T-cell (primary cell): ENCODE results near the gene CUTA. TPM values are rescaled to one million over a fixed set of nuclear protein-coding genes. Genes with fewer than 3 reads are reported as not detected.

Experiments
- ATAC-seq, 4 experiments: fragments of 200-7000 bp in 3 of 4; fragments of 150-1000 bp in 1 of 4; cut with Tn5 transposase; replicated peaks in 1 of 4; 1 replicate in 3 of 4; 2 replicates in 1 of 4; pipeline ENCODE4 v1.10.0; 2021; ENCODE audit warnings: moderate library complexity in 3 of 4, mild to moderate bottlenecking in 2 of 4, moderate number of reproducible peaks in 1 of 4
- CTCF ChIA-PET, 2 donors: fragments of 300-600 bp; sonication (Branson Sonifier 250); formaldehyde crosslinking; loops; one replicate each; lab custom pipeline; 2022; ENCODE audit warnings: antibody characterized with exemption in 2 of 2; lab: Charles Lee
- POLR2A ChIA-PET, 2 donors: fragments of 300-600 bp; sonication (Branson Sonifier 250); formaldehyde crosslinking; loops; one replicate each; lab custom pipeline; 2022; ENCODE audit warnings: antibody characterized with exemption in 2 of 2; lab: Charles Lee
- DNase-seq, 35 experiments: peaks; one replicate each; pipeline versions ENCODE4 v3.0.0 to v3.0.0-alpha.2; 2013 to 2023
- H3K27ac ChIP-seq: one replicate; pipeline ENCODE4 v1.5.1; 2013; ENCODE audit warnings: low read length
- H3K27me3 ChIP-seq, 2 experiments: replicated peaks in 1 of 2; 1 replicate in 1 of 2; 2 replicates in 1 of 2; pipeline versions ENCODE4 v1.6.1 to v1.7.0; 2013; ENCODE audit warnings: low read length in 1 of 2, mixed read lengths in 1 of 2; ENCODE audit not compliant: control insufficient read depth in 2 of 2, insufficient read depth in 2 of 2; ENCODE audit errors: extremely low read depth in 1 of 2
- H3K36me3 ChIP-seq, 2 donors: 1 replicate in 1 of 2; 2 replicates in 1 of 2; pipeline versions ENCODE4 v1.6.1 to v1.7.0; 2013; ENCODE audit warnings: low read length in 1 of 2; ENCODE audit not compliant: control insufficient read depth in 2 of 2, insufficient read depth in 1 of 2; ENCODE audit errors: extremely low read depth in 1 of 2
- H3K4me1 ChIP-seq, 2 experiments: 1 replicate in 1 of 2; 2 replicates in 1 of 2; pipeline versions ENCODE4 v1.6.1 to v1.7.0; 2013; ENCODE audit warnings: low read length in 2 of 2, mixed read lengths in 1 of 2; ENCODE audit not compliant: insufficient read depth in 2 of 2, control insufficient read depth in 1 of 2; ENCODE audit errors: extremely low read depth in 1 of 2
- H3K4me3 ChIP-seq, 2 donors: 1 replicate in 1 of 2; 2 replicates in 1 of 2; pipeline versions ENCODE4 v1.5.1 to v1.7.0; 2013; ENCODE audit warnings: mild to moderate bottlenecking in 2 of 2, low read length in 1 of 2, moderate library complexity in 1 of 2; ENCODE audit not compliant: control insufficient read depth in 1 of 2; ENCODE audit errors: extremely low read depth in 1 of 2
- H3K9me3 ChIP-seq: 2 replicates; pipeline ENCODE4 v1.7.0; 2013
- H3K27ac Mint-ChIP-seq, 2 donors: one replicate each; pipeline ENCODE4 v1.8.0; 2020 to 2021; ENCODE audit warnings: mild to moderate bottlenecking in 2 of 2, mixed read lengths in 2 of 2
- H3K27me3 Mint-ChIP-seq, 2 donors: one replicate each; pipeline ENCODE4 v1.8.0; 2021 to 2022; ENCODE audit warnings: mixed read lengths in 2 of 2
- H3K36me3 Mint-ChIP-seq: one replicate; pipeline ENCODE4 v1.8.0; 2021; ENCODE audit warnings: mixed read lengths
- H3K4me1 Mint-ChIP-seq, 3 donors: one replicate each; pipeline ENCODE4 v1.8.0; 2020 to 2022; ENCODE audit warnings: mixed read lengths in 3 of 3, mild to moderate bottlenecking in 1 of 3
- H3K4me3 Mint-ChIP-seq, 3 donors: one replicate each; pipeline ENCODE4 v1.8.0; 2020 to 2022; ENCODE audit warnings: mild to moderate bottlenecking in 3 of 3, mixed read lengths in 3 of 3, moderate library complexity in 3 of 3
- H3K9me3 Mint-ChIP-seq, 3 donors: one replicate each; pipeline ENCODE4 v1.8.0; 2020 to 2022; ENCODE audit warnings: mixed read lengths in 3 of 3
- WGBS: methylation state at CpG from one replicate; pipeline ENCODE4 v1.1.5; 2013; ENCODE audit warnings: missing lambda C conversion rate; ENCODE audit not compliant: insufficient coverage; 5-methylcytosine and 5-hydroxymethylcytosine counted together
- total RNA-seq, 35 experiments: library from RNA in 6 of 35; stranded (reverse) in 6 of 35; fragments of 120-200 nt in 1 of 35; gene quantifications; one replicate each; pipeline versions ENCODE4 v1.2.1 to v1.2.4 and lab custom pipeline; 2013 to 2026

CUTA gene
- total RNA-seq, 5 donors from 2014 or later (not counting 1 experiment from before 2014, with no cell fraction given), result 169 to 184 (median 176) TPM

- 0% methylated on average over 21 of the region's 31 CpGs for WGBS
- peaks cover 15 to 23% of the 10 kb centered on the region in 2 experiments for H3K4me1 ChIP-seq
- POLR2A ChIA-PET, result no interaction called here
- CTCF ChIA-PET, result interaction anchor here in 1 of 2 donors (0.6 kb wide), 1 partner anchor 144 kb away, joined by 3 read pairs; no protein-coding TSS in a partner anchor
- no peaks in the 10 kb centered on the region for H3K27me3 Mint-ChIP-seq
- H3K36me3 ChIP-seq, result no peaks in the 10 kb centered on the region
- no peak for ATAC-seq
- H3K9me3 ChIP-seq, result no peaks in the 10 kb centered on the region
- H3K27me3 ChIP-seq, result no peaks in the 10 kb centered on the region
- peak overlapping the region; percentile 85 for H3K27ac ChIP-seq
- H3K4me3 ChIP-seq, result peak overlapping the region; percentile 78 to 80
- peak in 3 of 35 experiments; percentile 7 to 46 (median 18) for DNase-seq
- H3K4me3 Mint-ChIP-seq, result peak overlapping the region; percentile 74 to 85 (median 78)
- H3K4me1 Mint-ChIP-seq, result peaks cover 21 to 36% (median 24%) of the 10 kb centered on the region in 3 donors
- no peaks in the 10 kb centered on the region for H3K9me3 Mint-ChIP-seq
- H3K27ac Mint-ChIP-seq, result peak overlapping the region; percentile 97 to 99
- no peaks in the 10 kb centered on the region for H3K36me3 Mint-ChIP-seq
These were observed 25.8 kb downstream of the CUTA start for GRCh38 chr6:33391922-33392594.

DNA sequence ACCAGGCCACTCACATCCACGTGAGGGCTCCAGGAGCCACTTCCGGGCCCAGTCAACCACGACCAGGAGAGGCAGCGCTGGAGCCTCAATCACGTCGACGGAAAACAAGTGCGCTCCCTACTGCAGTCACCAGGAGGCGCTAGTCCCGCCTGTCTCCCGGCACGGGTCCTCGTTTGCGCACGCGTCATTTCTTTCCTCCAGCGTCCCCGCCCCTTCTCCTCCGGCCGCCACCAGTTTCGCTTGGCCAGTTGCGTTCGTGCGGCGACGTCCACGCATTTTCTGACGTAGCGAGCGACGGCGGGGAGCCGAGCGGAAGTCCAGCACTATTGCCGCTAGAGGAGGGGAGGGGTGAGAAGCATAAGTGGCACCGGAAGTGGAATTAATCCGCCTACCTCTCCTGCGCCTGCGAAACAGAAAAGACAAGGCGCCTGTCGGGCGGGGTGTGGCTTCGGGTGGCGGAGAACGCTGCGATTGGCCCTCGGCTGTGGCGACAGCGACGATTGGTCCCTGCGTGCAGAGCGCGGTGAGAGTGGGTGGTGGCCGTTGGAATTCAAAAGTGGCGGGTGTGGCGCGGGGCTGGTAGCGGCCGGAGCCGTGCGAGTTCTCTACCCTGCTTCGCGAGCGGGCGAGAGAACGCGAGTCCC lies 26.5 kb downstream of the CUTA start, which contains the start of gene KIFC1:
Gene KIFC1, plus strand, starts transcription at position 546 of the 644 bp plus-strand sequence. CDS start 163 bp downstream, outside the sequence.
- WGBS, result under 1% methylated on average over 59 of the region's 67 CpGs
- Mint-ChIP-seq H3K36me3 (no peaks in the 10 kb centered on the region), H3K4me1 (peaks cover 21 to 36% (median 24%) of the 10 kb centered on the region in 3 donors), H3K9me3 (no peaks in the 10 kb centered on the region), H3K4me3 (peak within 1 kb of the TSS; percentile 74 to 85 (median 78)), H3K27me3 (no peaks in the 10 kb centered on the region), H3K27ac (peak within 1 kb of the TSS; percentile 97 to 99)
- H3K36me3 ChIP-seq, result no peaks in the 10 kb centered on the region
- no peaks in the 10 kb centered on the region for H3K27me3 ChIP-seq
- peak within 1 kb of the TSS; percentile 78 to 80 for H3K4me3 ChIP-seq
- H3K9me3 ChIP-seq, result no peaks in the 10 kb centered on the region
- ChIA-PET POLR2A (interaction anchor here in 1 of 2 donors (0.6 kb wide), 1 partner anchor 35 kb away, joined by 3 read pairs; no protein-coding TSS in a partner anchor), CTCF (interaction anchor here (0.6 to 1.6 kb wide), 11 partner anchors 18 to 179 kb away, joined by 3 to 11 read pairs (median 3); partner anchors contain the start of genes CUTA (in 1 of the 2), PHF1 (in 1 of the 2), SYNGAP1 (in 1 of the 2) and ZBTB22 (in 1 of the 2))
- peak within 1 kb of the TSS; percentile 85 for H3K27ac ChIP-seq
- DNase-seq, result peak; percentile 97 to 100 (median 99)
- peak; percentile 90 to 93 (median 92) for ATAC-seq
- H3K4me1 ChIP-seq, result peaks cover 15 to 23% of the 10 kb centered on the region in 2 experiments

DNA sequence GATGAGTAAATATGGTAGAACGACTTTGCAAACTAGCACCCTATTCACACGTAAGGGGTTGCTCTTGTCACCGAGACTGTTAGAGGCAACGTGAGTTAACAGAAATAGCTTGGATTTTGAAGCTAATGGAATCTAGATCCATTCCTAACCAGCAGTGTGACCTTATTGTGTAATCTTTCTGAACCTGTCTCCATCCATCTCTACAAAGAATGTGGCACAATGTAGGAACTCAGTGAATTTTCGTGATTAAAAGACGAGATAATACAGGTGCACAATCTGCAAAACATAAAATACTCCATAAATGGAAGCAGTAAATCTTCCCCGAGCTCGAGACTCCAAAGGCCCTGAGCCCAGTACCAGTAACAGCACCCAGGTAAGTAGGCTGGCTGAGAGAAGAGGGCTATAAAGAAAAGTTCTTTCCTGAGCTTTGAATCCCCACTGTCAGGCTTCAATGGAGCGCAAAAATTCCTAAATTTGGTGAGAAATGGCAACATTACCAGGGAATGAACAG lies 27.1 kb downstream of the CUTA start:
- Histone ChIP-seq H3K36me3 (no peaks in the 10 kb centered on the region), H3K27ac (peak overlapping the region; percentile 85), H3K4me3 (peak overlapping the region in 1 of 2 donors; percentile 78), H3K27me3 (no peaks in the 10 kb centered on the region), H3K4me1 (peaks cover 15 to 23% of the 10 kb centered on the region in 2 experiments), H3K9me3 (no peaks in the 10 kb centered on the region)
- peaks cover 19 to 35% (median 24%) of the 10 kb centered on the region in 3 donors for H3K4me1 Mint-ChIP-seq
- peak in 2 of 4 experiments; percentile 0 to 10 for ATAC-seq
- POLR2A ChIA-PET, result interaction anchor here (0.5 to 0.8 kb wide), 3 partner anchors 20 to 191 kb away, joined by 3 to 4 read pairs (median 3); partner anchors contain the start of gene PHF1 (in 1 of the 2)
- no peaks in the 10 kb centered on the region for H3K27me3 Mint-ChIP-seq
- H3K9me3 Mint-ChIP-seq, result no peaks in the 10 kb centered on the region
- peak overlapping the region; percentile 74 to 85 (median 78) for H3K4me3 Mint-ChIP-seq
- 100% methylated on average over 1 of the region's 9 CpGs for WGBS
- H3K36me3 Mint-ChIP-seq, result no peaks in the 10 kb centered on the region
- H3K27ac Mint-ChIP-seq, result peak overlapping the region; percentile 97 to 99
- CTCF ChIA-PET, result interaction anchor here (0.6 to 1.6 kb wide), 13 partner anchors 17 to 1958 kb away, joined by 3 to 11 read pairs (median 3); partner anchors contain the start of genes CUTA (in 1 of the 2), PHF1 (in 1 of the 2), SYNGAP1 (in 1 of the 2) and ZBTB22 (in 1 of the 2)
- DNase-seq, result no peak

- WGBS, result no CpG with 5 or more reads among the region's 2 CpGs
- DNase-seq, result no peak
- ChIA-PET POLR2A (interaction anchor here (0.6 to 0.8 kb wide), 2 partner anchors 20 to 129 kb away, joined by 3 to 4 read pairs; partner anchors contain the start of gene PHF1 (in 1 of the 2)), CTCF (interaction anchor here (0.6 to 1.6 kb wide), 4 partner anchors 20 to 1958 kb away, joined by 3 to 11 read pairs (median 4); partner anchors contain the start of gene PHF1 (in 1 of the 2))
- H3K36me3 Mint-ChIP-seq, result no peaks in the 10 kb centered on the region
- peaks cover 19 to 32% (median 24%) of the 10 kb centered on the region in 3 donors for H3K4me1 Mint-ChIP-seq
- Histone ChIP-seq H3K27me3 (no peaks in the 10 kb centered on the region), H3K36me3 (no peaks in the 10 kb centered on the region), H3K4me1 (peaks cover 15 to 23% of the 10 kb centered on the region in 2 experiments), H3K27ac (peak overlapping the region; percentile 85), H3K4me3 (no peak overlapping the region), H3K9me3 (no peaks in the 10 kb centered on the region)
- H3K27me3 Mint-ChIP-seq, result no peaks in the 10 kb centered on the region
- peak overlapping the region; percentile 97 to 99 for H3K27ac Mint-ChIP-seq
- H3K9me3 Mint-ChIP-seq, result no peaks in the 10 kb centered on the region
- no peak overlapping the region for H3K4me3 Mint-ChIP-seq
- no peak for ATAC-seq
These were observed 27.7 kb downstream of the CUTA start for GRCh38 chr6:33390173-33390572.

GRCh38 chr6:33384581-33385020 lies 33.3 kb downstream of the CUTA start:
- no peaks in the 10 kb centered on the region for H3K27me3 Mint-ChIP-seq
- H3K9me3 ChIP-seq, result no peaks in the 10 kb centered on the region
- WGBS, result 69% methylated on average over 2 of the region's 4 CpGs
- no peaks in the 10 kb centered on the region for H3K4me1 ChIP-seq
- ATAC-seq, result no peak
- no peaks in the 10 kb centered on the region for H3K9me3 Mint-ChIP-seq
- peaks cover 0 to 2% of the 10 kb centered on the region in 2 experiments for H3K27me3 ChIP-seq
- no peak overlapping the region for H3K4me3 Mint-ChIP-seq
- no peaks in the 10 kb centered on the region for H3K4me1 Mint-ChIP-seq
- no peak for DNase-seq
- peak overlapping the region in 1 of 2 donors; percentile 62 for H3K27ac Mint-ChIP-seq
- ChIA-PET CTCF (no interaction called here), POLR2A (interaction anchor here in 1 of 2 donors (0.5 to 0.6 kb wide), 3 partner anchors 47 to 412 kb away, joined by 3 to 6 read pairs (median 4); no protein-coding TSS in a partner anchor)
- no peaks in the 10 kb centered on the region for H3K36me3 ChIP-seq
- no peak overlapping the region for H3K27ac ChIP-seq
- H3K4me3 ChIP-seq, result no peak overlapping the region
- no peaks in the 10 kb centered on the region for H3K36me3 Mint-ChIP-seq
